ENCODE measurements around the gene GLTP. TPM values are rescaled to one million over a fixed set of nuclear protein-coding genes. Genes with fewer than 3 reads are reported as not detected.

GLTP gene
- total and polyA plus RNA-seq, 2 of the 13 experiments (the other 11 are each of a cell fraction or from before 2014, with no cell fraction given) = 10.7 to 12.9 TPM

GRCh38 chr12:109899783-109900751 is 19.7 kb upstream of the GLTP start, which contains the start of gene TCHP (continued):
- TF ChIP-seq LRRFIP1 (CRISPR knock-in tag; conservative IDR thresholded peaks at IDR 0.05) (no peak), NR2F1 (CRISPR knock-in tag; IDR thresholded peaks at IDR 0.05) (no peak), EED (CRISPR knock-in tag; IDR thresholded peaks at IDR 0.05) (peak; percentile 50; the same call in 1 of the 2 replicates), KLF15 (CRISPR knock-in tag; IDR thresholded peaks at IDR 0.05; ENCODE audit: borderline replicate concordance) (no peak), ZNF326 (CRISPR knock-in tag; IDR thresholded peaks at IDR 0.05; ENCODE audit: borderline replicate concordance) (no peak), KLF11 (CRISPR knock-in tag; IDR thresholded peaks at IDR 0.05) (no peak), ZNF704 (CRISPR knock-in tag; IDR thresholded peaks at IDR 0.05; ENCODE audit: borderline replicate concordance) (peak; percentile 72; the same call in 1 of the 2 replicates), MLX (CRISPR knock-in tag; IDR thresholded peaks at IDR 0.05) (peak; percentile 62; the same call in 1 of the 2 replicates), ARNT (IDR thresholded peaks at IDR 0.05) (no peak), NFE2L2 (IDR thresholded peaks at IDR 0.05; ENCODE audit: low read length) (no peak), ZNF20 (CRISPR knock-in tag; IDR thresholded peaks at IDR 0.05) (no peak), ZNF337 (CRISPR knock-in tag; IDR thresholded peaks at IDR 0.05; ENCODE audit: borderline replicate concordance, low read depth) (0 out of 2 replicates have a peak, but pooled peaks have one; percentile 53), KDM3A (CRISPR knock-in tag; IDR thresholded peaks at IDR 0.05; ENCODE audit: low read depth) (peak; percentile 80; the same call in 1 of the 2 replicates), ZBTB40 (IDR thresholded peaks at IDR 0.05) (no peak), ZBTB40 (CRISPR knock-in tag; IDR thresholded peaks at IDR 0.05) (no peak; the same call in 1 of the 2 replicates)
